DMS 273 (cell line): ENCODE data around the gene UGT1A9.
"Not testable (repeated sequence)": the region's sequence is repeated elsewhere in the genome, so short reads cannot be mapped to it uniquely, and the experiment has no call there.

Source experiments
- DNase-seq: peaks from one replicate; lab custom pipeline; 2025; ENCODE audit not compliant: unreplicated experiment; lab: John Stamatoyannopoulos, UW

The UGT1A9 gene

GRCh38 chr2:233671290-233672161 is at the start of gene UGT1A9:
TSS of gene UGT1A9 (plus strand) at chr2:233671898. CDS start at chr2:233671935, 37 bp downstream.
- DNase-seq: no peak

GRCh38 chr2:233627331-233628025 is 44.2 kb upstream of the UGT1A9 start:
- DNase-seq: no peak

GRCh38 chr2:233636306-233636705 is 35.4 kb upstream of the UGT1A9 start, which contains the start of gene UGT1A10:
TSS of gene UGT1A10 (plus strand) at chr2:233636448. CDS start at chr2:233636523, 75 bp downstream.
- not testable (repeated sequence) for DNase-seq

GRCh38 chr2:233638836-233639235 is 32.9 kb upstream of the UGT1A9 start:
- DNase-seq: no peak

GRCh38 chr2:233639860-233640259 is 31.8 kb upstream of the UGT1A9 start:
- DNase-seq: peak; percentile 2

- DNase-seq: peak; percentile 13
Measured at GRCh38 chr2:233643128-233643527, 28.6 kb upstream of the UGT1A9 start.

GRCh38 chr2:233646033-233646432 is 25.7 kb upstream of the UGT1A9 start:
- not testable (repeated sequence) for DNase-seq

- DNase-seq: no peak
Measured at GRCh38 chr2:233650981-233651380, 20.7 kb upstream of the UGT1A9 start.

GRCh38 chr2:233651430-233651829 is 20.3 kb upstream of the UGT1A9 start:
- no peak for DNase-seq

- no peak for DNase-seq
Measured at GRCh38 chr2:233654501-233654900, 17.2 kb upstream of the UGT1A9 start.

- no peak for DNase-seq
Measured at GRCh38 chr2:233655043-233655442, 16.7 kb upstream of the UGT1A9 start.

GRCh38 chr2:233655943-233656342 is 15.8 kb upstream of the UGT1A9 start:
- not testable (repeated sequence) for DNase-seq

- DNase-seq: no peak
Measured at GRCh38 chr2:233656443-233656842, 15.3 kb upstream of the UGT1A9 start.

- DNase-seq: no peak
Measured at GRCh38 chr2:233658610-233659009, 13.1 kb upstream of the UGT1A9 start.

GRCh38 chr2:233663911-233664310 is 7.8 kb upstream of the UGT1A9 start:
- DNase-seq: no peak

- no peak for DNase-seq
Measured at GRCh38 chr2:233668605-233669260, 3.0 kb upstream of the UGT1A9 start.

GRCh38 chr2:233672886-233673285 is 1.2 kb downstream of the UGT1A9 start:
- DNase-seq: no peak

- DNase-seq: no peak
Measured at GRCh38 chr2:233673896-233674295, 2.2 kb downstream of the UGT1A9 start.

- no peak for DNase-seq
Measured at GRCh38 chr2:233674314-233674713, 2.6 kb downstream of the UGT1A9 start.

- DNase-seq: peak; percentile 81
Measured at GRCh38 chr2:233674995-233675394, 3.3 kb downstream of the UGT1A9 start.

GRCh38 chr2:233676046-233676445 is 4.3 kb downstream of the UGT1A9 start:
- DNase-seq: no peak
